GM12865 (cell line): ENCODE measurements around the gene CHCHD6.

Experiments
- DNase-seq: peaks from one replicate; pipeline ENCODE4 v3.0.0; 2010; ENCODE audit warnings: low read depth
- H3K4me3 ChIP-seq: 2 replicates; pipeline ENCODE4 v1.5.1; 2011; ENCODE audit warnings: mild to moderate bottlenecking, low read depth, low read length, control low read depth
- CTCF ChIP-seq: IDR thresholded peaks from 2 replicates; pipeline ENCODE4 v1.5.1; 2011; ENCODE audit warnings: low read length, control low read depth, low read depth, inconsistent platforms; ENCODE audit not compliant: insufficient read depth; ENCODE audit errors: missing control alignments

Gene CHCHD6

GRCh38 chr3:126659915-126660886, 43.8 kb upstream of the CHCHD6 start:
- DNase-seq: no peak
- no peak overlapping the region for H3K4me3 ChIP-seq

GRCh38 chr3:126661532-126662364, 42.3 kb upstream of the CHCHD6 start:
- H3K4me3 ChIP-seq: no peak overlapping the region
- no peak for DNase-seq
- TF ChIP-seq CTCF: no peak

More at GRCh38 chr3:126659915-126660886, 43.8 kb upstream of the CHCHD6 start:
- no peak for TF ChIP-seq CTCF

GRCh38 chr3:126663257-126663656, 40.8 kb upstream of the CHCHD6 start:
- no peak for DNase-seq
- TF ChIP-seq CTCF: no peak
- no peak overlapping the region for H3K4me3 ChIP-seq

GRCh38 chr3:126663750-126664149, 40.3 kb upstream of the CHCHD6 start:
- no peak for TF ChIP-seq CTCF
- no peak for DNase-seq
- no peak overlapping the region for H3K4me3 ChIP-seq

GRCh38 chr3:126664591-126665214, 39.3 kb upstream of the CHCHD6 start:
- no peak for TF ChIP-seq CTCF
- DNase-seq: no peak
- H3K4me3 ChIP-seq: no peak overlapping the region

- DNase-seq: no peak
- H3K4me3 ChIP-seq: no peak overlapping the region
- TF ChIP-seq CTCF: no peak
Observed at GRCh38 chr3:126665221-126665936, 38.7 kb upstream of the CHCHD6 start.
